Measurements from ENCODE around the gene CDH12. TPM values are rescaled to one million over a fixed set of nuclear protein-coding genes. Genes with fewer than 3 reads are reported as not detected.

Gene CDH12
- total RNA-seq, 1 donor from 2014 or later = 0.38 TPM

GRCh38 chr5:21709770-21710169 is 1143.4 kb downstream of the CDH12 start:
- Histone ChIP-seq H3K27ac (no peak overlapping the region), H3K9me3 (no peaks in the 10 kb centered on the region), H3K36me3 (no peaks in the 10 kb centered on the region), H3K4me1 (no peaks in the 10 kb centered on the region), H3K27me3 (ENCODE audit: low read depth) (no peaks in the 10 kb centered on the region), H3K4me3 (no peak overlapping the region)
- TF ChIP-seq CTCF (IDR thresholded peaks at IDR 0.05) = no peak
- ATAC-seq (no peak), DNase-seq (no peak)
- intact Hi-C loops (cut with DNase I) = no loop called here

GRCh38 chr5:21704974-21705668 is 1148.0 kb downstream of the CDH12 start:
- TF ChIP-seq CTCF (IDR thresholded peaks at IDR 0.05) = no peak
- intact Hi-C loops (cut with DNase I) = no loop called here
- no peak overlapping the region for H3K4me3 ChIP-seq
- no peaks in the 10 kb centered on the region for H3K36me3 ChIP-seq
- ATAC-seq (no peak), DNase-seq (no peak)
- no peaks in the 10 kb centered on the region for H3K9me3 ChIP-seq
- no peak overlapping the region for H3K27ac ChIP-seq
- H3K27me3 ChIP-seq (ENCODE audit: low read depth) = no peaks in the 10 kb centered on the region
- H3K4me1 ChIP-seq = no peaks in the 10 kb centered on the region

GRCh38 chr5:21701317-21701716 is 1151.8 kb downstream of the CDH12 start:
- ATAC-seq (no peak), DNase-seq (no peak)
- TF ChIP-seq CTCF (IDR thresholded peaks at IDR 0.05) = no peak
- Histone ChIP-seq H3K27ac (no peak overlapping the region), H3K36me3 (no peaks in the 10 kb centered on the region), H3K4me3 (no peak overlapping the region), H3K4me1 (no peaks in the 10 kb centered on the region), H3K27me3 (ENCODE audit: low read depth) (no peaks in the 10 kb centered on the region), H3K9me3 (no peaks in the 10 kb centered on the region)
- intact Hi-C loops (cut with DNase I) = no loop called here
